GM19238 (cell line): Measurements from ENCODE around the gene YDJC.
"Not testable (repeated sequence)": the region's sequence is repeated elsewhere in the genome, so short reads cannot be mapped to it uniquely, and the experiment has no call there.

Experiments used
- DNase-seq: peaks from one replicate; pipeline ENCODE4 v3.0.0; 2011; ENCODE audit warnings: low spot score; ENCODE audit not compliant: insufficient read length

The YDJC gene

DNA sequence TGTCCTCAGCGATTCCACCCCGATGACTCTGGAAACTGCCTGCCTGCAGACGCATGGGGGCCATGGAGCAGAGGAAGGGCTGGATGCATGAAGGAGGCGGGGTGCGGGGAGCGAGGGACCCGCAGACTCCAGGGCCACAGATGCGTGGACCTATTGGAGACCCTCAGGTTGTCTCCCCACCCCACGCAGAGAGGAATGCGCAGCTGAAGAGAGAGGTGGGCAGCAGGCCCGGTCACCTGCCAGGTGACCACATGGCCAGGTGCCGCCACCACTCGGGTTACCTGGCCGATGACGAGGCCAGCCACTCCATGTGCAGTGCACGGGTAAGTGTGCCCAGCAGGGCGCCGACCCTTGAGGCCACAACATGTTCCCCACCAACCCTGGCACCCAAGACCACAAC lies 3.1 kb upstream of the YDJC start:
- no peak for DNase-seq

DNA sequence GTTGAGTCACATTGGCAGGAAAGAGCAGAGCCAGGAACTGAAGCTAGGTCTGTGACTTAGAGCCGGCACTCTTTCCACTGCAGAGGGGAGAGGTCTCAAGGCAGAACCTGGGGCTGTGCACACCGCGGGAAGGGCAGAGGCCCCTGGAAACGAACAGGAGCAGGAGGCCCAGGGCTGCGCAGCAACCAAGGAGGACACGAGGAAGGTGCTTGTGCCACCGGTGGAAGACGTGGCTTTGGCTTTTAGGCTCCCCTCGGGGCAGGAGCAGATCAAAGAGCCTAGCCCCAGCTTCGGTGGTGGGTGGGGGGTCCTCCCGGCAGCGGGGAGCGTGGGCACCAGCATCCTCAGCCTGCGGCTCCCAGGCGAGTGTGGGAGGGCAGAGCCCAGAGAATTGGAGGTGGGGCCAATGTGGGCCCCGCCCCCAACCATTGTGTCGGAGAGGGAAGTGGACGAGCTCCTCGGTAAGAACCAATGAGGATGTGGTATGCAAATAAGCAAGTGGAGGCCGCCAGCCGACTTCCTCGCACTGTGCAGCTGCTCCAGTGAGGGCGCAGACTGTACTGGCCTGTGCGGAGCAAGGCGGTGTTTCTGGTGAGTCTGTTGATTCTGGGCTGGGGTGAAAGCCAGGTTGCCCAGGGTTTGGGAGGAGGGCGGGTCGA lies 2.5 kb upstream of the YDJC start, which contains the start of gene CCDC116:
CCDC116 (plus strand) TSS at position 524 of the 659 bp plus-strand sequence. CDS start 422 bp downstream, outside the sequence.
- no peak for DNase-seq

DNA sequence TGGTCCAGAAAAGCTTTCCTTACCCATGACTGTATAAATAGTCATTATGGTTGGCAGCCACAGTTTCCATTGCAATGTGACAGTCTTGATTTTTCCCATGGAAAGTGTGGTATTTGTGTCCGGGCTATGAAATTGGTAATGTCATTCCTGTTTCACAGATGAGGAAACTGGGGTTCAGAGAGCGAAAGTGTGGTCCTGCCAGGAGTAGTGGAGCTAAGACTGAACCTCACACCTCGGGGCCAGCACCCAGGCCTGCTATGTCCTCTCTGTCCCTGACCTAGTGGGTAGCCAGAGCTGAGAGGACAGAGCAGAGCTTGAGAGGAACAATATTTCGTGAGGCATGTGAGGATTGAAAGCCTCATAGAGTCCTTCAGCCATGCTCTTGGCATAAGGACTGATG lies 1.2 kb upstream of the YDJC start:
- no peak for DNase-seq

DNA sequence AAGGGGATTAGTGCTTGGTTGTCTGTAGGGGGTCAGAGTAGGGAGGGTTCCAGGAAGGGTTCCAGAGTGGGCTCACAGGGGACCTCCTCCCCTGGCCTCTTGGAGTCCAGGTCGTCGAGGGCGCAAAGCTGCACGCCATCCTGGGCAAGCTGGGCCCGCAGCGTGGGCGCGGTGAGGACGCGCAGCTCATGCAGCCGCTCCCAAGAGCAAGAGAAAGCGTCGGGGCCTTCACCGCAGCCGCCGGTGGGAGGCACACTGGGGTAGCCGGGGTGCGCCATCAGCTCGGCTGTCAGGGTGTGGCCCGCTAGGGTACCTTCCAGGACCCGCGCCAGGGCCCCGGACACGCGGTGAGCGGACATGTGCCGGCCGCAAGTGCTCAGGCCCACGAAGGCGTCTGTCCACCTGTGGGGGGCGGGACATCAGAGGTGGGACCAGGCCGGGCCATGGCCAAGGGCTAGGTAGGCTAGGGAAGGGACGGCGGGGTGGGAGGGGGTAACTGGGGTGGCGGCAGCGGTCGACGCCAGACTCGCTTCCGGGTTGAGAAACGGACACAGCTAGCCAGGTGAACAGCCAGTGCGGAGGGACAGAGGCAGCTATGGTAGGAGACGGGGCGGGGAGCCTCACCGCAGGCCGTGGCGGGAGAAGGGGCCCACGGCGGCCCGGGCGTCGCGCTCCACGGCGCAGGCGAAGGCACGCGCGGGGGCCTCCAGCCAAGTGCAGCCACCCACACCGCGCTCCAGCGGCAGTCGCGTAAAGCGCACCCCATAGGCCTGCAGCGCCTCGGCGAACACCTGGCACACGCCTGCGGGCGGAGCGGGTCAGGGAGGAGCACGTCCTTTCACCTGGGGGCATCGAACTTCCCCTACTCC lies 1.2 kb downstream of the YDJC start:
- no peak for DNase-seq

GRCh38 chr22:21626735-21627469 lies 2.9 kb downstream of the YDJC start:
- DNase-seq: no peak

- no peak for DNase-seq
Measured at GRCh38 chr22:21626073-21626734, 3.6 kb downstream of the YDJC start.

GRCh38 chr22:21624880-21625791 lies 4.7 kb downstream of the YDJC start:
- no peak for DNase-seq

GRCh38 chr22:21624120-21624879 lies 5.5 kb downstream of the YDJC start:
- no peak for DNase-seq

GRCh38 chr22:21623648-21623970 lies 6.2 kb downstream of the YDJC start:
- DNase-seq: no peak

DNA sequence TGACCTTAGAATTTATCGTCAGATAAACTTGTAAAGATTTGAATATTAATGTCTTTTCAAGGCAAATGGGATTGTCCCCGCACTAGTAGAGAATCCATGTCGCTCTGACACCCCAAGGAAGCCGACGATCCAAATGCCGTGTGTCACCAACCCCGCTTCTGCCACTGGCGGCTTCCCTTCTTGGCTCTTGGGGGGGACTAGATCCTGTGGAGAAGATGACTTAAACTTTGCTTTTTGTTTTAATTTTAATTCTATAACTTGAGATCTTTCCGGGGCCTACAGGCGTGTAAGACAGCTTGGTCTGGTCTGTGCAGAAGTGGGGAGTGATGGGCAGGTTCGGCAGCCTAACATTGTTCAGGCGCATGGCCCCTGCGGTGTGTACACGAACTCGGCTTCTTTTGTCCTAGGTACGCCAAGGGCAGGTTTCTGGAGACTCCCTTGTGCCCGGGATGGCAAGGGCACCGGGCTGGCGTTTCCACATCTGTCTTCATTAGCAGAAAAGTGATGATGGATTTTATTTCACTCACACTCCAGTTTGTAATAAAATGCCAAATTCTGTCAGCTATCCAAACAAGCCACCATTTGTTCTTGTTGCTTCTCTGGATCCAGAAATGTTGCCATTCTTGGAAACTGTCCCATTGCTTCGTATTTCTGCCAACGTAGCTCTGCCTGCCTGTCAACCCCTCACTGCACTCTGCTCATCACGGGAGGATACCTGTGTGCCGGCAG lies 6.7 kb downstream of the YDJC start:
- DNase-seq: no peak

DNA sequence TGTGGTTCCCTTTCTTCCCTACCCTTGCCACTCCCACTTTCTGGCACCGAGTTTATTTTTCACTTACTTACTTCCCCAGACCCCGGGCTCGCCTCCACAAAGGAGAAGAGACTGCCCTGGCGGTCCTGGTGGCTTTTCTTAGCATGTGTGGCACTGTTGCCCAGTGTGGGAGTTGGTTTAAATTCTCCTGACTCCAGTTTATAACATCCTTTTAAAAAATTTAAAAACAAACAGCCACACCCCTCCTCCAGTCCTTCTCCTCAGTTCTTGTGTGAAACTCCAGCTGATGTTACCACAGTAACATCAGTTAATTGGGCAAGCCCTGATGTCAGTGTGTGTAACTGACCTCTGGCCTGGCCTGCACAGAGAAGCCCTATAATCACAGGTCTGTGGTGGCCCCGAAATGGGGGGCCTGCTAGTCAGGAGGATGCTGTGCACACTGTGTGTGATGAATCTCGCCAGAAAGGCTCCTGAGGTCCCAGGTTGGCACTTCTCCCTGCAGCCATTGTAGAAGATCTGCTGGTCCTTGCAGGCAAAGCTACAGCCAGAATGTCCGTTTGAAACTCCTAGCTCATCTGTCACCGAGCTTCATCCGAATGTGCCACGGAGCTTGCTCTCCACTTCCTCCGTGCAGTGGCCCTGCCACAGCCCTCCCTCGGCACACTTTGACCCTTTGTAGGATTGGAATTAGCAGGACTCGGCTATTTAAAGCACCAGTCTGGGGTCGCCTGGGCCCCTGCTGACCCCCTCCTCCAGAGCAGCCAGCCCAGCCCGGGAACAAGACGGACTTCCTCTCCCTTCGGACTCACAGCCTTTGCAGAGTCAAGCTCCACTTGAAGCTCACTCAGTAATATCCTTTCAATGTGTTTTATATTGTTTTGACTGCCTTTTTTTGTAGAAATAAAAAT lies 7.6 kb downstream of the YDJC start:
- DNase-seq: no peak

GRCh38 chr22:21621025-21621424 lies 8.8 kb downstream of the YDJC start:
- DNase-seq: no peak

- not testable (repeated sequence) for DNase-seq
Measured at GRCh38 chr22:21617337-21617736, 12.5 kb downstream of the YDJC start.

GRCh38 chr22:21615731-21616130 lies 14.1 kb downstream of the YDJC start:
- no peak for DNase-seq

GRCh38 chr22:21613553-21614233 lies 16.1 kb downstream of the YDJC start:
- DNase-seq: no peak

DNA sequence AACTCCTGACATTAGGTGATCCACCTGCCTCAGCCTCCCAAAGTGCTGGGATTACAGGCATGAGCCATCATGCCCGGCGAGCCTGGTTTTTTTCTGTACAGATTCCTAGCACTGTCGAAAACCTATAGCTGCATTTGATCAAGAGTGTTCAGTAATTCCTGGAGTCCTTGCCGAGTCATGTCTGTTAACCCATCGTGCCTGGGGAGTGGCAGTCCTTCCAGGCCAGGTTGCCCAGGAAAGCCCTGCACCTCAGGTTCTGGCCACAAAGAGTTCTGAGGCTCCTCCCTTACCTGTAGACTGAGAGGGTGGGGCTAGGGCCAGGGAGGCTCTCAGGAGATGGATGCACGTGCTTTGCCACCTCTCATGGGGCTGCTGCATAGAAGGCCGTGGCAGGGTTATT lies 17.0 kb downstream of the YDJC start:
- no peak for DNase-seq

DNA sequence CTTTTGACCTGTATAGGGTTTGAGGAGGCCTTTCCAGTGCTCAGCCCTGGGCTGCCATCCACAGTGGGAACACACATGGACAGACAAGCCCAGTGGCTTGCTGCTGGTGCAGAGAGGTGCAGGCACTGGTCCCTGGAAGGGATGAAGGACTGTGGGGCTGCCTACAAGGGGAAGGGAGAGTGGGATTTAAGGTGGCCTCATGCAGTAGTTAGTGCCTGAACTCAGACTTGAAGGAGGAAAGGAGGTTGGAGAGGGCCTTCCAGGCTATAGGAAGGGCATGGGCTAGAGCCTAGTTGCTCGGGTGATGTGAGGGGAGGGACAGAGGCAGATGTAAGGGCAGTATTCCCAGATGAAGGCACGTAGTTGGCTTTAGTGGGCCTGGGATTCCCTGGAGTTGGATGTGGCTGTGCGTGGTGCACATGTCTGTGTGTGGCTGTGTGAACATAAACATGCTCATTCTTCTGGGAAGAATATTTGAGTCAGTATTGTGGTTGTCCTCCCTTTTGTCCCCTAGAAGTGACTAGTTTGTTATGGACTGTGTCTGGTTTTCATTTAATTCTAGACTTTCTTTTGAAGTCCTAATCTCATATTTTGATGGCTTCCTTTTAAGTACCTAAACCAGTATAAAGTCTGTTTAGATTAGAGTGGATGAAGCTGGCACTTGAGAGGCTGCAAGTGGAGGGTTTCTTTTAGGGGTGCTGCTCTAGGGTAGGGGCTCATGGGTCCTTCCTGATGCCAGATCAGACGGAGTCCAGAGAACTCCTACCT lies 18.4 kb downstream of the YDJC start:
- DNase-seq: no peak
